Measurements from ENCODE around the gene MIS12.

- TF ChIP-seq, protein P1, sequence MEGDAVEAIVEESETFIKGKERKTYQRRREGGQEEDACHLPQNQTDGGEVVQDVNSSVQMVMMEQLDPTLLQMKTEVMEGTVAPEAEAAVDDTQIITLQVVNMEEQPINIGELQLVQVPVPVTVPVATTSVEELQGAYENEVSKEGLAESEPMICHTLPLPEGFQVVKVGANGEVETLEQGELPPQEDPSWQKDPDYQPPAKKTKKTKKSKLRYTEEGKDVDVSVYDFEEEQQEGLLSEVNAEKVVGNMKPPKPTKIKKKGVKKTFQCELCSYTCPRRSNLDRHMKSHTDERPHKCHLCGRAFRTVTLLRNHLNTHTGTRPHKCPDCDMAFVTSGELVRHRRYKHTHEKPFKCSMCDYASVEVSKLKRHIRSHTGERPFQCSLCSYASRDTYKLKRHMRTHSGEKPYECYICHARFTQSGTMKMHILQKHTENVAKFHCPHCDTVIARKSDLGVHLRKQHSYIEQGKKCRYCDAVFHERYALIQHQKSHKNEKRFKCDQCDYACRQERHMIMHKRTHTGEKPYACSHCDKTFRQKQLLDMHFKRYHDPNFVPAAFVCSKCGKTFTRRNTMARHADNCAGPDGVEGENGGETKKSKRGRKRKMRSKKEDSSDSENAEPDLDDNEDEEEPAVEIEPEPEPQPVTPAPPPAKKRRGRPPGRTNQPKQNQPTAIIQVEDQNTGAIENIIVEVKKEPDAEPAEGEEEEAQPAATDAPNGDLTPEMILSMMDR (IDR thresholded peaks at IDR 0.05; ENCODE audit: low read depth, low read length, missing input control): no peak
- TF ChIP-seq REST (IDR thresholded peaks at IDR 0.05) (no peak), GABPA (IDR thresholded peaks at IDR 0.05 in 1 of 2, conservative IDR thresholded peaks at IDR 0.05 in 1 of 2) (no peak), TAF1 (conservative IDR thresholded peaks at IDR 0.05) (no peak), RXRA (IDR thresholded peaks at IDR 0.05) (no peak), EGR1 (IDR thresholded peaks at IDR 0.05; ENCODE audit: low read depth in 2 of 2) (no peak), JUND (IDR thresholded peaks at IDR 0.05) (no peak), ATF3 (IDR thresholded peaks at IDR 0.05) (no peak), HNF4A (conservative IDR thresholded peaks at IDR 0.05) (no peak), SP1 (IDR thresholded peaks at IDR 0.05) (no peak), RAD21 (IDR thresholded peaks at IDR 0.05) (no peak)
- TF ChIP-seq, protein P2, sequence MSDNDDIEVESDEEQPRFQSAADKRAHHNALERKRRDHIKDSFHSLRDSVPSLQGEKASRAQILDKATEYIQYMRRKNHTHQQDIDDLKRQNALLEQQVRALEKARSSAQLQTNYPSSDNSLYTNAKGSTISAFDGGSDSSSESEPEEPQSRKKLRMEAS (IDR thresholded peaks at IDR 0.05): no peak
Measured at GRCh38 chr17:5523249-5523648, 36.9 kb downstream of the MIS12 start.

Data from liver (tissue), 3 donors.